GM12891 (cell line): ENCODE data around the gene DST.

ENCODE experiments used
- POLR2A ChIP-seq: IDR thresholded peaks from 2 replicates; pipeline ENCODE4 v1.6.1; 2011; ENCODE audit warnings: low read depth, low read length, control low read depth
- POLR2AphosphoS5 ChIP-seq: IDR thresholded peaks from 2 replicates; pipeline ENCODE4 v1.6.1; 2011; ENCODE audit warnings: low read depth, low read length, control low read depth
- TAF1 ChIP-seq: IDR thresholded peaks from 2 replicates; pipeline ENCODE4 v1.6.1; 2011; ENCODE audit warnings: low read depth, low read length, control low read depth

DNA sequence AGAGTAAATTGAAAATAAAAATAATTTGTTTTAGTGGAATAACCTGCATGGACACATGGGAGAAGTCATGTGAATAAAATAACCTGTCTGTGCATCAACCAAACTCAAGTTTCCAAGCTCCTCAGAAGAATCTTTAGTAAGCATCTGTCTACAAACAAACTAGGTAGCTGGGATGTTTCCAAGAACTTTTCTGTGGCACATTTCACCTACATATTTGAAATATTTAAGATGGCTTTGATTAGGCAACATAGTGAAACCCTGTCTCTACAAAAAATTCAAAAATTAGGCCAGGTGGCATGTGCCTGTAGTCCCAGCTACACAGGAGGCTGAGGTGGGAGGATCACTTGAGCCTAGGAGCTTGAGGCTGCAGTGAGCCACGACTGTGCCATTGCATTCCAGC, 168.2 kb downstream of the DST start:
- TF ChIP-seq TAF1 (no peak), POLR2A (no peak), POLR2AphosphoS5 (no peak)
